Endodermal cell (in vitro differentiated cells): ENCODE results near the gene ADD1. TPM values are rescaled to one million over a fixed set of nuclear protein-coding genes. Genes with fewer than 3 reads are reported as not detected.

Source experiments
- DNase-seq: peaks from one replicate; pipeline ENCODE4 v3.0.0-alpha.2; 2017
- H3K27ac ChIP-seq: 2 replicates; pipeline ENCODE4 v1.5.1; 2013; ENCODE audit warnings: mild to moderate bottlenecking, low read depth, low read length, moderate library complexity
- H3K27me3 ChIP-seq: 2 replicates; pipeline ENCODE4 v1.6.1; 2013; ENCODE audit warnings: mild to moderate bottlenecking, low read length, moderate library complexity; ENCODE audit not compliant: insufficient read depth, control insufficient read depth, poor library complexity, severe bottlenecking
- H3K36me3 ChIP-seq: 2 replicates; pipeline ENCODE4 v1.7.0; 2013; ENCODE audit warnings: mild to moderate bottlenecking, low read length, moderate library complexity; ENCODE audit not compliant: control insufficient read depth, insufficient read depth
- H3K4me1 ChIP-seq: one replicate; pipeline ENCODE4 v1.7.0; 2013; ENCODE audit warnings: low read length; ENCODE audit not compliant: control insufficient read depth, insufficient read depth
- H3K4me3 ChIP-seq: 2 replicates; pipeline ENCODE4 v1.5.1; 2013; ENCODE audit warnings: mild to moderate bottlenecking, low read length, moderate library complexity
- H3K9ac ChIP-seq: 2 replicates; pipeline ENCODE4 v1.6.1; 2013; ENCODE audit warnings: mild to moderate bottlenecking, low read length, moderate library complexity; ENCODE audit not compliant: poor library complexity, severe bottlenecking; ENCODE audit errors: extremely low read depth
- H3K9me3 ChIP-seq: 2 replicates; pipeline ENCODE4 v1.6.1; 2013; ENCODE audit warnings: mild to moderate bottlenecking, low read length, moderate library complexity; ENCODE audit not compliant: control insufficient read depth
- H3K27ac Mint-ChIP-seq: 2 replicates; pipeline ENCODE4 v1.8.0; 2020; ENCODE audit warnings: mixed read lengths
- H3K27me3 Mint-ChIP-seq: 2 replicates; pipeline ENCODE4 v1.8.0; 2021; ENCODE audit warnings: mild to moderate bottlenecking, mixed read lengths; ENCODE audit not compliant: insufficient read depth
- H3K36me3 Mint-ChIP-seq: 2 replicates; pipeline ENCODE4 v1.8.0; 2020; ENCODE audit warnings: low read depth, mixed read lengths
- H3K4me1 Mint-ChIP-seq: 2 replicates; pipeline ENCODE4 v1.8.0; 2020; ENCODE audit warnings: mixed read lengths
- H3K4me3 Mint-ChIP-seq: 2 replicates; pipeline ENCODE4 v1.8.0; 2020; ENCODE audit warnings: mild to moderate bottlenecking, moderate library complexity, mixed read lengths
- H3K9me3 Mint-ChIP-seq: 2 replicates; pipeline ENCODE4 v1.8.0; 2020; ENCODE audit warnings: mild to moderate bottlenecking, mixed read lengths
- CTCF ChIP-seq: fragments of 200-600 bp; sonication (generic); conservative IDR thresholded peaks from 2 replicates; pipeline ENCODE4 v1.5.0; 2021; ENCODE audit warnings: antibody characterized with exemption, mild to moderate bottlenecking
- WGBS, 2 experiments: methylation state at CpG; one replicate each; pipeline versions ENCODE4 v1.1.5 to v1.1.7; 2013; ENCODE audit warnings: missing lambda C conversion rate in 2 of 2, mixed read lengths in 1 of 2; ENCODE audit not compliant: insufficient coverage in 1 of 2, insufficient read length in 1 of 2; 5-methylcytosine and 5-hydroxymethylcytosine counted together
- total RNA-seq, 2 donors: library from RNA; stranded (reverse); fragmentation: NEBNext Ultra II Directional in 1 of 2; extraction: Animal tissue kit (Norgen Biotek cat#: 25700) in 1 of 2; gene quantifications; 2 replicates in 1 of 2; 3 replicates in 1 of 2; pipeline ENCODE4 v1.2.1, GENCODE V29; 2021

Gene ADD1
- total RNA-seq, 2 donors from 2014 or later, result 231 to 257 TPM

GRCh38 chr4:2871466-2871865, 27.8 kb downstream of the ADD1 start:
- no peaks in the 10 kb centered on the region for H3K9me3 ChIP-seq
- peaks cover 63% of the 10 kb centered on the region for H3K4me1 Mint-ChIP-seq
- no peak for TF ChIP-seq CTCF
- no peak overlapping the region for H3K4me3 ChIP-seq
- H3K27me3 Mint-ChIP-seq, result no peaks in the 10 kb centered on the region
- peaks cover 38% of the 10 kb centered on the region for H3K4me1 ChIP-seq
- H3K9ac ChIP-seq, result no peak overlapping the region
- H3K4me3 Mint-ChIP-seq, result no peak overlapping the region
- no peaks in the 10 kb centered on the region for H3K27me3 ChIP-seq
- no peak overlapping the region for H3K27ac Mint-ChIP-seq
- peaks cover 36% of the 10 kb centered on the region for H3K36me3 ChIP-seq
- peaks cover 19% of the 10 kb centered on the region for H3K36me3 Mint-ChIP-seq
- H3K9me3 Mint-ChIP-seq, result no peaks in the 10 kb centered on the region
- 92 to 95% methylated on average over 4 of the region's 4 CpGs for WGBS, 2 experiments
- DNase-seq, result no peak
- no peak overlapping the region for H3K27ac ChIP-seq

- DNase-seq, result no peak
- Histone ChIP-seq H3K36me3 (peaks cover 38% of the 10 kb centered on the region), H3K27ac (no peak overlapping the region), H3K9me3 (no peaks in the 10 kb centered on the region), H3K27me3 (no peaks in the 10 kb centered on the region), H3K4me3 (no peak overlapping the region), H3K4me1 (peaks cover 38% of the 10 kb centered on the region), H3K9ac (no peak overlapping the region)
- H3K4me1 Mint-ChIP-seq, result peaks cover 59% of the 10 kb centered on the region
- H3K27ac Mint-ChIP-seq, result no peak overlapping the region
- no peaks in the 10 kb centered on the region for H3K9me3 Mint-ChIP-seq
- 78% methylated on average over 2 of the region's 2 CpGs; no CpG with 5 or more reads in 1 of the 2 experiments for WGBS, 2 experiments
- TF ChIP-seq CTCF, result no peak
- no peaks in the 10 kb centered on the region for H3K27me3 Mint-ChIP-seq
- peaks cover 20% of the 10 kb centered on the region for H3K36me3 Mint-ChIP-seq
- no peak overlapping the region for H3K4me3 Mint-ChIP-seq
Measured at GRCh38 chr4:2871911-2872310, 28.3 kb downstream of the ADD1 start.

GRCh38 chr4:2873329-2873728, 29.7 kb downstream of the ADD1 start:
- no peak for DNase-seq
- no peak overlapping the region for H3K4me3 ChIP-seq
- no peak overlapping the region for H3K9ac ChIP-seq
- H3K27me3 ChIP-seq, result no peaks in the 10 kb centered on the region
- H3K27ac ChIP-seq, result no peak overlapping the region
- Mint-ChIP-seq H3K27me3 (no peaks in the 10 kb centered on the region), H3K9me3 (no peaks in the 10 kb centered on the region), H3K36me3 (peaks cover 25% of the 10 kb centered on the region), H3K4me3 (no peak overlapping the region), H3K4me1 (peaks cover 56% of the 10 kb centered on the region), H3K27ac (no peak overlapping the region)
- no peak for TF ChIP-seq CTCF
- H3K36me3 ChIP-seq, result peaks cover 51% of the 10 kb centered on the region
- WGBS, 2 experiments, result 100% methylated on average over 1 of the region's 1 CpG
- peaks cover 33% of the 10 kb centered on the region for H3K4me1 ChIP-seq
- H3K9me3 ChIP-seq, result no peaks in the 10 kb centered on the region
